HEK293T (cell line): Measurements from ENCODE around the gene ANTXRL.

Experiments used
- ARNT ChIP-seq: fragments of 450-650 bp; IDR thresholded peaks from 2 replicates; pipeline ENCODE4 v1.6.1; 2017; ENCODE audit warnings: mild to moderate bottlenecking
- BHLHE40 ChIP-seq: fragments of 450-650 bp; IDR thresholded peaks from 2 replicates; pipeline ENCODE4 v1.6.1; 2016; ENCODE audit warnings: mild to moderate bottlenecking, moderate library complexity, borderline replicate concordance
- CTBP1 ChIP-seq: fragments of 450-650 bp; IDR thresholded peaks from 2 replicates; pipeline ENCODE4 v1.6.1; 2016; ENCODE audit warnings: borderline replicate concordance
- ELF4 ChIP-seq: fragments of 450-650 bp; IDR thresholded peaks from 2 replicates; pipeline ENCODE4 v1.6.1; 2017; ENCODE audit warnings: antibody characterized with exemption
- FOXA1 ChIP-seq: fragments of 450-650 bp; IDR thresholded peaks from 2 replicates; pipeline ENCODE4 v1.6.1; 2016; ENCODE audit warnings: mild to moderate bottlenecking
- FOXK2 ChIP-seq: fragments of 450-650 bp; IDR thresholded peaks from 2 replicates; pipeline ENCODE4 v1.6.1; 2016; ENCODE audit warnings: mild to moderate bottlenecking
- FOXM1 ChIP-seq: fragments of 450-650 bp; IDR thresholded peaks from 2 replicates; pipeline ENCODE4 v1.6.1; 2017; ENCODE audit warnings: mild to moderate bottlenecking, borderline replicate concordance
- HDGF ChIP-seq: fragments of 450-650 bp; IDR thresholded peaks from 2 replicates; pipeline ENCODE4 v1.6.1; 2017; ENCODE audit warnings: antibody characterized with exemption, borderline replicate concordance
- LEF1 ChIP-seq: fragments of 450-650 bp; IDR thresholded peaks from 2 replicates; pipeline ENCODE4 v1.6.1; 2017; ENCODE audit warnings: mild to moderate bottlenecking, borderline replicate concordance
- PKNOX1 ChIP-seq: fragments of 450-650 bp; IDR thresholded peaks from 2 replicates; pipeline ENCODE4 v1.6.1; 2016
- SP1 ChIP-seq: fragments of 450-650 bp; IDR thresholded peaks from 2 replicates; pipeline ENCODE4 v1.6.1; 2017
- SUZ12 ChIP-seq: fragments of 450-650 bp; IDR thresholded peaks from 2 replicates; pipeline ENCODE4 v1.6.1; 2016; ENCODE audit warnings: mild to moderate bottlenecking
- TARDBP ChIP-seq: fragments of 450-650 bp; IDR thresholded peaks from 2 replicates; pipeline ENCODE4 v1.6.1; 2016
- ZNF384 ChIP-seq: fragments of 450-650 bp; IDR thresholded peaks from 2 replicates; pipeline ENCODE4 v1.6.1; 2016

- TF ChIP-seq CTBP1: no peak
- no peak for TF ChIP-seq SUZ12
- no peak for TF ChIP-seq ZNF384
- no peak for TF ChIP-seq ARNT
- TF ChIP-seq ELF4: no peak
- no peak for TF ChIP-seq LEF1
- TF ChIP-seq FOXM1: no peak
- TF ChIP-seq HDGF: no peak
- TF ChIP-seq BHLHE40: no peak
- TF ChIP-seq SP1: no peak
- TF ChIP-seq PKNOX1: no peak
- no peak for TF ChIP-seq FOXA1
- no peak for TF ChIP-seq FOXK2
- no peak for TF ChIP-seq TARDBP
Measured at GRCh38 chr10:46314071-46314470, 27.3 kb downstream of the ANTXRL start.
